Upper lobe of left lung (tissue), 4 donors: ENCODE measurements around the gene DDX10.

Experiments
- EP300 ChIP-seq, 4 donors: sonication (generic); formaldehyde crosslinking; IDR thresholded peaks; one replicate each; pipeline ENCODE4 v1.5.1; 2017; ENCODE audit warnings: antibody characterized with exemption in 4 of 4, control low read depth in 2 of 4
- TF ChIP-seq, protein P1 (sequence below), 6 experiments: fragments of 450-650 bp in 4 of 6; fragments of 200-600 bp in 2 of 6; sonication (generic) in 2 of 6; IDR thresholded peaks; one replicate each; pipeline ENCODE4 v1.5.1; 2016 to 2019; ENCODE audit warnings: antibody characterized with exemption in 6 of 6

DNA sequence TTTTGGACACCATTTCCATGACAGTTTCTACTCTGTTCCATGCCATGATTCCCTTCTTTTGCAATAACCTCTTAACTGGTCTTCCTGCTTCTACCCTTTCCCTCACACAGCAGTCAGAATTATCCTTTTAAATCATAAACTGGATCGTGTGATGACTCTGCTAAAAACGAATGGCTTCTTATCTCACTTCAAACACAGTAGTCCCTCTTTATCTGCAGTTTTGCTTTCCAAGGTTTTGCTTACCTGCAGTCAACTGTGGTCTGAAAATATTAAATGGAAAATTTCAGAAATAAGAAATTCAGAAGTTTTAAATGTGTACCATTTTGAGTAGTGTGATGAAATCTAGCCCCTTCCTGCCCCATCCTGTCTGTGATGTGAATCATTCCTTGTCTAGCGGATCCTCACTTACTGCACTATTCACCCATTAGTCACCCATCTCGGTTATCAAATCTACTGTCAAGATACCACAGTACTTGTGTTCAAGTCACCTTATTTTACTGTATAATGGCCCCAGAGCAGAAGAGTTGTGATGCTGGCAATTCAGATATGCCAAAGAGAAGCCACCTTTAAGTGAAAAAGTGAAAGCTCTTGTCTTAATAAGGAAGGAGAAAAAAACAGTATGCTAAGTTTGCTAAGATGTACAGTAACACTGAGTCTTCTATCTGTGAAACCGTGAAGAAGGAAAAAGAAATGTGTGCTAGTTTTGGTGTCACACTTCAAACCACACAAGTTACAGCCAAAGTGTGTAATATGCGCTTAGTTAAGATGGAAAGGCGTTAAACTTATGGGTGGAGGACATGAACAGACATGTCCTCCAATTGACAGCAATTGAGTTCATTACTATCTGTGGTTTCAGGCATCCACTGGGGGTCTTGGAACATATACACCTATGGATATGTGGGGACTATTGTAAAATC is 283.0 kb downstream of the DDX10 start:
- TF ChIP-seq, protein P1, sequence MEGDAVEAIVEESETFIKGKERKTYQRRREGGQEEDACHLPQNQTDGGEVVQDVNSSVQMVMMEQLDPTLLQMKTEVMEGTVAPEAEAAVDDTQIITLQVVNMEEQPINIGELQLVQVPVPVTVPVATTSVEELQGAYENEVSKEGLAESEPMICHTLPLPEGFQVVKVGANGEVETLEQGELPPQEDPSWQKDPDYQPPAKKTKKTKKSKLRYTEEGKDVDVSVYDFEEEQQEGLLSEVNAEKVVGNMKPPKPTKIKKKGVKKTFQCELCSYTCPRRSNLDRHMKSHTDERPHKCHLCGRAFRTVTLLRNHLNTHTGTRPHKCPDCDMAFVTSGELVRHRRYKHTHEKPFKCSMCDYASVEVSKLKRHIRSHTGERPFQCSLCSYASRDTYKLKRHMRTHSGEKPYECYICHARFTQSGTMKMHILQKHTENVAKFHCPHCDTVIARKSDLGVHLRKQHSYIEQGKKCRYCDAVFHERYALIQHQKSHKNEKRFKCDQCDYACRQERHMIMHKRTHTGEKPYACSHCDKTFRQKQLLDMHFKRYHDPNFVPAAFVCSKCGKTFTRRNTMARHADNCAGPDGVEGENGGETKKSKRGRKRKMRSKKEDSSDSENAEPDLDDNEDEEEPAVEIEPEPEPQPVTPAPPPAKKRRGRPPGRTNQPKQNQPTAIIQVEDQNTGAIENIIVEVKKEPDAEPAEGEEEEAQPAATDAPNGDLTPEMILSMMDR (IDR thresholded peaks at IDR 0.05) = no peak
- no peak for TF ChIP-seq EP300 (IDR thresholded peaks at IDR 0.05)
